NCI-H2196 treated with DMSO at 0.1 percent for 48 hours (cell line): ENCODE results near the gene ARHGDIA.
A peak's percentile ranks its signal among the peaks of the same experiment; 100 is the strongest.

Experiments
- DNase-seq: peaks from one replicate; lab custom pipeline; 2025; ENCODE audit not compliant: unreplicated experiment; lab: John Stamatoyannopoulos, UW

Gene ARHGDIA

GRCh38 chr17:81865733-81866439, 5.3 kb downstream of the ARHGDIA start:
- DNase-seq: peak; percentile 75

DNA sequence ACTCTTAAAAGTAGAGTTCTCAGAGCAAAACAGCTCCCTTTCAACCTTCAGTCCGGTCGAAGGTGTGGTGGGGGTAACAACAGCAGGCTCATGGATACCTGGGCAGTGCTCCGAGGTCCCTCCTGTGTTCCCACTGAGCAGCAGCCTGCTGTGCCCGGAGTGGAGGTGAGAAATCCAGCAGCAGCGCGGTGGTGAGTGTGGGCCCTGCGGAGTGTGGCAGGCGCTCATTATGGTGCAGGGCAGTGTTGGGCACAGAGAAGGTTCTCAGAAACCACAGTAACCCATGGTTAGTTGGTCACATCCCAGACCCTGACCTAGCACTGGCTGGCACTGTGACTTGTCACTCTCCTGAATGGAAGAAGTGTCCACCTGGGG, 5.8 kb downstream of the ARHGDIA start:
- DNase-seq: no peak

DNA sequence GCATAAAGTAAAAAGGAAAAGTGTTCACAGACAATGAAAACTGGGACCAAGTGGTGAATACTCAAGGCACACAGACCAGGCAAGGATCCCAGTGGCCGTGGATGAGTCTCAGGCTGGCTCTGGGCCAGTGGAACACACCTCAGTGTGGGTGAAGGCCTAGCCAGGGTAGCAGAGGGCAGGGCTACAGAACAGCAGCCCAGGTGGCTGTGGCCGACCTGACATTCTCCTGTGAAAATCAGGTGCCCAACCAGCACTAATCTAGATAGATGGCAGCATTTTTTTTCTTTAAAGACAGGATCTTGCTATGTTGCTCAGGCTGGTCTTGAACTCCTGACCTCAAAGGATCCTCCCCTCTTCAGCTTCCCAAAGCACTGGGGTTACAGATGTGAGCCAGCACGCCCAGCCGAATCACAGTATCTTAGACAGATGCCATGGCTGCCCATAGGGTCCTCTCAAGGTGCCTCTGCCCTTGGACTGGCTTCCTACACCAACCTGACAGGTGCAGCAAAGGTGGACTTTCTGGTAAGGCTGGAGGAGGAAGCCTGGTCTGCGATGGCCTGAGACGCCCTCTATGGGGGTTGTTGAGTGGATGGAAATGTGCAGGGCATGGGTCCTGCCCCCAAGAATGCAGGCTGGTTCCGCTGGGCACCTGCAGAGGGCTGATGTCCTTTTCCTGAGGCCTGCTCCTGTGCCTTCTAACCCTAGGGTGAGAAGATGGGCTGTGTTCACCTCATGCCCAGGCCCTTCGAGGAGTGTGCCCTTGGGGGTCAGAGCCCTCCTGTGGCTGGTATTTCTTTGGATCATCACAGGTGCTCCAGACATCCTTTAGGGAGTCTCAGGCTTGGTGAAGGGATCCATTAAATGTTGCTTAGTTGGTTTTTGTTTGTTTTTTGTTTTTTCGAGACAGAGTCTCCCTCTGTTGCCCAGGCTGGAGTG, 7.0 kb downstream of the ARHGDIA start:
- DNase-seq: no peak

DNA sequence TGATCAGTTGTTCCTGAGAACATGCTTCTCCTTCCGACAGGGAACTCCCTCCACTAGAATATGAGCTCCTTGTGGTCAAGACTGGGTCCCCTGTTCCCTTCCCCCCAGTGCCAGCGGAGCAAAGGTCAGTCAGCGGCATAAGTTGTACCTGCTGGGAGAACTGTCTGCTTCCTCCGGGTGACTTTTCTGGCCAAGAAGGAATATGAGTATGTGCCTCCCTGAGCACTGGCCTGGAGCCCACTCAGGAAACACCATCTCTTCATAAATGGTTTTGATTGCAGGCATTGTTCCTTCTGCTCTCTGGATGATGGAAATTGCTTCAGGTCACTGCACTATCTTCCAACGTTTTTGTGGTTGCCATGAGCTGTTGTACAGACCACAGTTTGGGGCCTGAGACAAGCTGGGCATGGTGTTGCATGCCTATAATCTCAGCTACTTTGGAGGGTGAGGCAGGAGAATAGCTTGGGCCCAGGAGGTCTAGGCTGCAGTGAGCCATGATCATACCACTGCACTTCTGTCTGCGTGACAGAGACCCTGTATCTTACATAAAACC, 7.9 kb downstream of the ARHGDIA start:
- no peak for DNase-seq

DNA sequence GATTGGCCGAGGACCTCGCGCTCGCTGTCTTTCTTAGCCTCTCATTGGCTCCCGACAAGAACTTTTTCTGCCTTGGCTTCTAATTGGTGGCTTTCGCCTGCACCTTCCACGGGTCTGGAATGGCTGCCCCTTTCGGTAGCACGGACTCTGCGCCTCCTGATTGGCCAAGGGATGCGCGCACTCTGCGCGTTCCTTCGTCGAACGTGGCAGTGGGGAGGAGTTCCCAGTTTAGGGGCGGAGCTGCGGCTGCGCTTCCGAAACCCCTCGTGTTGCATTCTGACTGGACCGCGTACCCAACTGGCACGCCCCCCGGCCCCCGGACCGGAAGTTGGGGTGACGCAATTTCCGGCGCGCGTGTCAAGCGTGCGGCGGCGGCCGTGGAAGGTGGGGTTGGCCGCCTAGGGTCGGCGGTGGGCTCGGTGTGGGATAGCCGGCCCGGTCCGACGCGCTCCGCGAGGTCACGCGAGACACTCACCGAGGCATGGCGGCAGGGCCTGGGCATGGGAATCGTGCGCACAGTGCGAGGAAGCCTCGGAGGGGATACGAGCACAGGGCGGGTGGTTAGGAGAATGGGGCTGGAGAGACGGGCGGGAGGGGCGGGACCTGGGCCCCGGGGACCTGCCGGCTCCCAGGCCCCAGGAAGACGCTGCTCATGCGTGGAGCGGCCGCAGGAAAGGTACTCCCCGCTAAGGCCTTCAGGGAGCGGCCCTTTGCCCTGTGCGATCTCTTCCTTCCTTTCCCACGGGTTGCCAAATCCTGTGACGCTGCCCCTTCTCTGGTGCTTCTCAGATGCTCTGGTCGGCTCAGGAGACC, 10.2 kb downstream of the ARHGDIA start:
- DNase-seq: peak; percentile 100

DNA sequence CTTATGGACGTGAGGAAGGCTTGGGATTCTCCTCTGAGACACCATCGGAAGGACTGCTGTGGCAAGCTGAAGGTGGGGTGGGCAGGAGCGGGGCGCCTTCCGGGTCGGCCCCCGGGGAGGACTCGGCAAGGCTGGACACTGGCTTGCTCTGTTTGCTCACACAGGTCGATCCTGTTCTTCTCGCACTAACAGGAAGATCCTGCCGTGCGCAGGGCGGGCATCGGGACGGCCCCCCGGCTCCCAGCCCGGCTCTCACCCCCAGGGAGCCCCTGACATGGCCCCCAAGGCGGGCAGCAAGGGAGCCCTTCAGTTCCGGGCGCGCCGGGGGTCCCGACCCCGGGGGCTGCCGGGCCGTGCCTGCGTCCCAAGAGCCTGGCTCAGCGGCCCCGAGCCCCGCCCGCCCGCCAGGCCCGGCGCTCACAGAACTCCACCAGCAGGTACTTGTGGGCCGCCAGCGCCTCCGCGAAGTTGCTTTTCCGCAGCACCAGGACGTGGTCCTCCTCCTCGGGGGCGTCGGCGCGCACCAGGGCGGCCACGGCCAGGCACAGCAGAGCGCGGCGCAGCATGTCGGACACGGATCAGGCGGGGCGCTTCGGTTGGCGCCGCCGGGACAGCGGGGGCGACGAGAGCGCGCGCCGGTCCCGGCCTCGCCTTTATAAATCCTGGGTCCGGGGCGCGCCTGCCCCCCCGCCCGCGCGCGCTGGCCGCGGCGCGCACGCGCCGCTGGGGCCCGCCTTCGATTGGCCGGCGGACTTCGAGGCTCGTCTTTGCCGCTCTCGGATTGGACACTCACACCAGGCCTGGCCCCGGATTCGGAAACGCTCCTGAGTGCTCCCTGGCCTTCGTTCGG, 11.0 kb downstream of the ARHGDIA start, which contains the start of gene P4HB:
TSS of gene P4HB (minus strand) at position 630 of the 850 bp plus-strand sequence. CDS start at position 566, 64 bp downstream.
- no peak for DNase-seq

DNA sequence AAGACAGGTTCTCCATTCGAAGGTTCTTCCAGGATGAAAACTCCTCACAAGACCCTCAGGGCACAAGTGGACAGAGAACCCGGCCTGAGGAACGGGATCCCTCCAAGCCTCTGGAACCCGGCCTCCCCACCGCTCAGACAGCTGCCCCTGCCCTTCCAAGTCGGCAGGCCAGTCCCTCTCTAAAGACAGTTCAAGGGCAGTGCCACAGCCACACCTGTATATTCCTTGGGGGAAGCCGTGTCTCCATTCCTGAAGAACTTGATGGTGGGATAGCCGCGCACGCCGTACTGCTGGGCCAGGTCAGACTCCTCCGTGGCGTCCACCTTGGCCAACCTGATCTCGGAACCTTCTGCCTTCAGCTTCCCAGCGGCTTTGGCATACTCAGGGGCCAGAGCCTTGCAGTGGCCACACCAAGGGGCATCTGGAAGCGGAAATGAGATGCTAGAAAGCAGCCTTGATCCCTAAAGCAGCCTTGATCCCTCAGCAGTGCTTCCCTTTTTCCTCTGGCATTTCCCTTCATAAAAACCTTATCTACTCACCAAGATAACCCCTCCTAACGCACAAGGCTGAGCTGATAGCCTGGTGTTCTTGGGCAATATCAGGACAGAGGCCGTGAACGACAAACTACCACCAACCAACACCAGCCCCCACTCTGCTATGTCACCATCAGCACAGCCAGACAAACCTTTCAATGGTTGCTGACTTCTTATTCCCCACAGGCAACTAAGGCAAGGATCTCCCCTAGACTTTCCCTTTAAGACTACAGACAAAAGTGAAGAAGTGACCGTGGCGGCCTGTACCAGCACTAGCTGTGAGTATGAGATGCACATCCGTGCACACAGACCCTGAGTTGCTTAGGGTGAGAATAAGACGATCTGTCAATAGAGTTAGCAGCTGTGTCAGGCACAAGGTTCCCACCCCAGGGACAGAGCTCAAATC, 11.9 kb downstream of the ARHGDIA start:
- no peak for DNase-seq

- no peak for DNase-seq
Observed at GRCh38 chr17:81858170-81858966, 12.8 kb downstream of the ARHGDIA start.

- DNase-seq: peak; percentile 69
Observed at GRCh38 chr17:81854974-81855774, 16.0 kb downstream of the ARHGDIA start.

DNA sequence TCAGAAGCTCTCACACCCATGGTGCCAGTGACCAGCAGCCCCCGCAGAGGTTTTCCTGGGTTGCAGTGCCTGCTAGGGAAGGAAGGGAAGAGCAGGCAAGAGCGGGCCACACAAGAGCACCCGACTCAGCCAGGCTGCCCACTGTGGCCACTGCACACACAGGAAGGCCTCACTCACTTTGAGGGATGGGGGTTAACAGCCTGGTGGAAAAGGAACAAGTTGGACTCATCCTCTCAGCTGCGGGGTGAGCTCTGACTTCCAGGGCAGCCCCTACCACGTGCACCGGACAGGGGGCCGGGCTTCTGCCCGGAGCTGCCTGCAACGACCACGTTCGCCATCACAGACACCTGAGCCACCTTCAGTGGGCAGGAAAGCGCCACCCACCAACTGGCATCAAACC, 18.9 kb downstream of the ARHGDIA start:
- no peak for DNase-seq

DNA sequence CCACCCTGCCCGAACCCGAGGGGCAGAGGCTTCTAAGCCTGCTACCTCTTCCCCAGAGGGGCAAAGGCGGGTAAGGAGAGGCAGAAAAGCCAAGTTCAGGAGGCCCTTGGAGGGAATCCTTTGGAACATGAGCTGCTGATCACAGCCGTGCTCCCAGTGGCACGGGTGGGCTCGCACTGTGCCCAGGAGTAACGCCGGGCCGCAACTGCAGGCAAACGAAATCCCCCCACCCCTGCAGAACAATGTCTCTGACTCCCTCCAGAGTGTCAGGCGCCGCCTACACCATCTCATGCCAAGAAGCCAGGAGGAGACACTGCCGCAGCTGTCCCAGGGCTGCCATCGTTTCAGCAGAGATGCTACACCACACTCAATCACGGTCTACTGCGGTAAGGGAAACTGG, 19.7 kb downstream of the ARHGDIA start:
- no peak for DNase-seq

- DNase-seq: no peak
Observed at GRCh38 chr17:81849457-81849856, 21.7 kb downstream of the ARHGDIA start.

GRCh38 chr17:81846743-81847689, 24.1 kb downstream of the ARHGDIA start:
- no peak for DNase-seq

DNA sequence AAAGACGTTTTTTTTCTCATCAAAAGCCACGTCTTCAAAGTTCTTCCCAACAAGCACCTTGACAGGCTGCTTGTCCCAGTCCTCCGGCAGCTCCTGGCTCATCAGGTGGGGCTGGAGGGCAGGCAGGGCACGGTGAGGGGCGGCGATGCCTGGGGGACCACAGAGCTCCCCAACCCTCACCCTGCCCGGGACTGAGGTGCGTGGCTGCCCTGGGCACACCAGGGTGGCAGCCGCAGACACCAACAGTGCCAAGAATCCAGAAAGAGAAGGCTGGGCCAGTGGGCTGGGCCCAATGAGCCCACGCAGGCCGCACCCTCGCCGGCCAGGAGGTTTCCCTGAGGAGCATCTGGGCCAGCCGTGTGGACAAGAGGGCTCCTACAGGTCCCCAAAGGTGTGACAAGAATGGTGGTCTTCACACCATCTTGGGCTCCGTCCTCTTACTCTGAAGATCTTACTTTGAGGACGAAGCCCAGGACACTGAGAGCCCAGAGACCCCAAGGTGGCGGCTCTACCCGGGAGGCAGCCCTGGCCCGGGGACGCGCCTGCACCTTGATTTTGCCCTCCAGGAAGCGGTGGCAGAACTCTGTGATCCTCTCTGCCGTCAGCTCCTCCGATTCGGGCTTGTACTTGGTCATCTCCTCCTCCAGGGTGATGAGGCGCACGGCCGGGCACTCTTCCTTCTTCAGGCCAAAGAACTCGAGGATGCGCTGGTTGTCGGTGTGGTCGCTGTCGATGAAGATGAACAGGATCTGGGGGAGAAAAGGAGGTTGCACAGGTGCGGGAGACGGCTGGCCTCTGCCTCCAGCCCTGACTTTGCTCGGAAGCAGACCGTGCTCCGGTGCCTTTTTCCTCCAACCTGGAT, 25.0 kb downstream of the ARHGDIA start:
- DNase-seq: no peak

DNA sequence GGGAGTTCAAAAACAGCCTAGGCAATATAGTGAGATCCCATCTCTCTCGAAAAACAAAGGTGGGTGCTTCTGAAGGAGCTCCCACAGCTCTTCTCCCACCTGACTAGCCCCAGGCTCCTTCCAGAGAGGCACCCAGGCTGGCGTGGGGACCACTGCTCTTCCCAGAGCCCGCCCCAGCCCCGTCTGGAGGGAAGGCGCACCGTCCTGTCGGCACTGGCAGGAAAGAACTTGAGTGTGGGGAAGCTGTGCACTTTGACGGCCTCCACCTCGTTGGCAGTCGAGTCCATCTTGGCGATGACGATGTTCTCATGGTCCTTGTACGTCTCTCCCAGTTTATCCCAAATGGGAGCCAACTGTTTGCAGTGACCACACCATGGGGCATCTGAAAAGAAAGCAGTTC, 25.8 kb downstream of the ARHGDIA start:
- DNase-seq: no peak
